NCI-H82 (cell line): Measurements from ENCODE around the gene MCRIP1.
"Not testable (repeated sequence)": the region's sequence is repeated elsewhere in the genome, so short reads cannot be mapped to it uniquely, and the experiment has no call there.

Experiments used
- DNase-seq: peaks from one replicate; lab custom pipeline; 2025; lab: John Stamatoyannopoulos, UW

Gene MCRIP1

DNA sequence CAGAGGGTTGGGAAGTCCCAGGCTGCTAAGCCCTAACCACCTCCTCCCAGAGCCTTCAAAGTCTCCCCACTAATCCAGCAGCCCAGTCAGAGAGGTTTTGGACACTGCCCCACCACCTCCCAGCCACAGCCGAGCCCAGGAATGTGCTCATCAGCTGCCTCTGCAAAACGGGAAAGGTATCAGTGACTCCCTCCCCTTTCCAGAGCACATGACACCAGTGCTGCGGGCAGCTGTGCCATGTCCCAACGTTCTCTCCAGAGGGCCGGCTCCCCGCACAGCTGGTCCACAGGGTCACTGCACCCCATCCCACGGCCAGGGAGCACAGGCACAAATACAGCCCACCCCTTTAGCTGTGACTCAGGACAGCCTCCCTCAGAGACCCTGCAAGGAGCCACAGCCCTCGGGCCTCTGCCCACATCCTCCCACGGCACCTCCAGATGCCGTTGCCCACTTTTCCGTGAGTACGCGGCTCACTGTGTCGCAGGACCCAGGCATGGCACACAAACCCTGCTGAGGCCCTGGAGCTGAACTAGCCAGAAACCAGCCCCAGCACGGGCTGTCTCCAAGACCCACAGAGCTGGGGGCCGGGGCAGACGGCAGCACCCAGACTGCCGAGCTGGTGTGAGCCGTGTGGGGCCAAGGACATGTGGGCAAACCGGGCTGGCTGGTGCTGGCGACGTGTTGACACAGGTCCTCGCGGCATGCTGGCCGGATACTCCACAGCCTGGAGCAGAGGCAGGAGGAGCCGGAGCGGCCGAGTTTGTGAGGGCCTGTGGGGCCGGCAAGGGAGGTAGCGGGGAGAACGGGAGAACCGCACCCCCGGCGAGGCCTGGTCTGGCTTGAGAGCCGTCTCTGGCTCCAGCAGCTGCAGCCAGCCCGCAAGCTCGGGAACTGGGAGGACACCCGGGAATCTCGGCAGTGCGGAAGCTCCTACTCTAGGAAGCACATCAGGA is 8.0 kb upstream of the MCRIP1 start:
- no peak for DNase-seq

DNA sequence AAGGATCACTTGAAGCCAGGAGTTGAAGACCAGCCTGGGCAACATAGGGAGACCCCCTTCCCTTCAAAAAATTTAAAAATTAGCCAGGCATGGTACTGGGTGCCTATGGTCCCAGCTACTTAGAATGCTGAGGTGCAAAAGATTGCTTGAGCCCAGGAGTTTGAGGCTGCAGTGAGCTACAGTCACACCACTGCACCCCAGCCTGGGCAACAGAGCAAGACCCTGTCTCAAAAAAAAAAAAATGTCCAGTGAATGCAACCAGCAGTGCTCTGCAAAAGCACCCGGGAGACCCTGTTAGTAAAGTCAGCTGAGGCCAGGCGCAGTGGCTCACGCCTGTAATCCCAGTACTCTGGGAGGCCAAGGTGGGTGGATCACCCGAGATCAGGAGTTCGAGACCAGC is 7.0 kb upstream of the MCRIP1 start:
- DNase-seq = not testable (repeated sequence)

- no peak for DNase-seq
Observed at GRCh38 chr17:81839301-81839700, 6.2 kb upstream of the MCRIP1 start.

GRCh38 chr17:81838753-81839255 is 5.7 kb upstream of the MCRIP1 start:
- no peak for DNase-seq

GRCh38 chr17:81837641-81838040 is 4.5 kb upstream of the MCRIP1 start:
- no peak for DNase-seq

GRCh38 chr17:81834831-81835267 is 1.8 kb upstream of the MCRIP1 start, which contains the start of gene PPP1R27:
PPP1R27 (minus strand) TSS chr17:81835050; CDS start chr17:81834953, 97 bp downstream.
- no peak for DNase-seq

DNA sequence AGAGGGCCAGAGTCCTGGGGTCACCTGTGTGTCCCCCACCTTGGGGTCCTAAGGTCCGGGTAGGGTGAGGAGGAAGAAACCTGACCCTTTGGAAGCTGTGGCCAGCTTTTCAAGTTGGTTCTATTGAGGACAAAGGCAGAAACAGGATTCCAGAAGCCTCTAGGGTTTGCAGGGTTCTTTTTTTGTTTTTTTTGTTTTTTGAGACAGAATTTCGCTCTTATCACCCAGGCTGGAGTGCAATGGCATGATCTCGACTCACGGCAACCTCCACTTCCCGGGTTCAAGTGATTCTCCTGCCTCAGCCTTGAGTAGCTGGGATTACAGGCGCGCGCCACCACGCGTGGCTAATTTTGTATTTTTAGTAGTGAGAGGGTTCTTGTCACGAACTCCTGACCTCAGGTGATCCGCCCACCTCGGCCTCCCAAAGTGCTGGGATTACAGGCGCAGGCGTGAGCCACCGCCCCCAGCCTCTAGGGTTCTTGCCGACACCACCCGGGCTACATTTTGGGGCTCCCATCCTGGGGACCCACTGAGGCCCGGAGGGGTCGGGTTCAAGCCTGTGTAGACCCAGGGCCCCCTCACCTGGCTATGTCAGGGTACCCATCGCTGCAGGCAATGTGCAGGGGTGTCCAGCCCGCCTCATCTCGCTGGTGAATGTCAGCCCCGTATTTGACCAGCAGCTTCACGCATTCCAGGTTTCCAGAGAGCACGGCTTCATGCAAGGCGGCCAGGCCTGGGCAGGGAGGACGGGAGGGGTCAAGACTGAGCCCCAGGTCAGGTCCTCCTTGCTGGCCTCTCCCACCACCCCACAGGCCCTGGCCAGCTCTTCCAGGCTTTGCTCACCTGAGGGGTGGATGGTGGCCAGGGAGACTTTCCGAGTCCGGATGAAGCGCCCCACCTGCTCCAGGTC is 1.1 kb upstream of the MCRIP1 start:
- DNase-seq = no peak

DNA sequence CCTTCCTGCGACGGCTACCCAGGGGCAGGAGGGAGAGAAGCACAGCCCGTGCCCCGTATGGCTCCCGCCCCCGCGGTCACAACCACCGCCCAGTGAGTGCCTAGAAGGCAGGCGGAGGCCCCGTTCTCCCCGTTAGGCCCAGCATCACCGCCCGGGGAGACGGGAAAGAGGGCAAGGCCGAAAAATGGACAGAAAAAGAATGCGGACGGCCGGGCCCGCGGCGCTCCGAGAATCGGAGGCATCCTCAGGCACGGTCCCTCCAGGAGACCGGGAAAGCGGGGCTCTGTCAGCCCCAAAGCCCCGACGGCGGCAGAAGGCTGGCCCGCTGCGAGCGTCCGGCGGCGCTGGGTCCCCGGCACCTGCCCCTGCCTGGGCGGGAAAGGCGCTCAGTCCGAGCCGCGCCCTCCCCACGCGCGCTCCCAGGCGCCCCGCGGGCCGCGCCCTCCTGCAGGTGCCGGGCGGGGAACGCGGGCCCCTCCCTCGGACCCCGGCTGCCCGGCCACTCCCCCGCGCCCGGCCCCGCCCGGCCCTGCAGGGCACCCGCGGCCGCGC is 407 bp downstream of the MCRIP1 start:
- DNase-seq = peak; percentile 62

- DNase-seq = peak; percentile 68
Observed at GRCh38 chr17:81831957-81832607, 1.0 kb downstream of the MCRIP1 start.

DNA sequence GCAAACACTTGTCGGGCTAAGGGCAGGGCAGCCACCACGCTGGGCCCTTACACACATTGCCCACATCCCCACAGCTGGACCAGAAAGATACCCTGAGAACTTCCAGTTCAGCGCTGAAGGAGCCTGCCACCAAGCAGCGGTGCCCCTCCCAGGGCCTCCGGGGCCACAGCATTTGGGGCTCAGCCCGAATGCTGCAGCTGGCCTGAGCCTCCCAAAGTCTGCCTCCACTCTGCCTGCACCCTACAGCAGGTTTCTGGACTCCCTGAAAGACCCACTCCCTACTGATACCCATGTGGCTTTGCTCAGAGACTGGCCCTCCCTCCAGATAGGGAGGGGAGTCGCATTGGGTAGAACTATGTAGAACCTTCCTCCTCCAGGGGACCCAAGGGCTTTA is 1.5 kb downstream of the MCRIP1 start:
- no peak for DNase-seq

- DNase-seq = no peak
Observed at GRCh38 chr17:81829858-81830257, 3.2 kb downstream of the MCRIP1 start.

DNA sequence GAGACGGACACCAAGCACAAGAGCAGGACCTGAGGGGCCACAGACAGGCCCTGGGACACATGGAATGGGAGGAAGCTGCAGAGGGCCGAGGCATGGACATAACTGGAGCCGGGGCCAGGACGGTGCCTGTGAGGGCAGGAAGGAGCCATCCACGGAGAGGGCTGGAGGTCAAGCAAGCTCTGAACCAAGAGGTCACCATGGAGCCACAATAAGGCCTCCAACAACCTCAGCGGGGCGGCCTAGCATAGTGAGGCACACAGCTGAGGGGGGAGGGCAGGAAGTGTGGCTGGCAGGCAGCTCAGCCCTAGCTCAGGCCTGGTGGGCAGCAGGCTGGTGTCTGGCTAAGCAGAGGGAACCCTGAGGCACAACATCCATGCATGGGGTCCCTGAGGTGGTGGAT is 4.4 kb downstream of the MCRIP1 start:
- no peak for DNase-seq

DNA sequence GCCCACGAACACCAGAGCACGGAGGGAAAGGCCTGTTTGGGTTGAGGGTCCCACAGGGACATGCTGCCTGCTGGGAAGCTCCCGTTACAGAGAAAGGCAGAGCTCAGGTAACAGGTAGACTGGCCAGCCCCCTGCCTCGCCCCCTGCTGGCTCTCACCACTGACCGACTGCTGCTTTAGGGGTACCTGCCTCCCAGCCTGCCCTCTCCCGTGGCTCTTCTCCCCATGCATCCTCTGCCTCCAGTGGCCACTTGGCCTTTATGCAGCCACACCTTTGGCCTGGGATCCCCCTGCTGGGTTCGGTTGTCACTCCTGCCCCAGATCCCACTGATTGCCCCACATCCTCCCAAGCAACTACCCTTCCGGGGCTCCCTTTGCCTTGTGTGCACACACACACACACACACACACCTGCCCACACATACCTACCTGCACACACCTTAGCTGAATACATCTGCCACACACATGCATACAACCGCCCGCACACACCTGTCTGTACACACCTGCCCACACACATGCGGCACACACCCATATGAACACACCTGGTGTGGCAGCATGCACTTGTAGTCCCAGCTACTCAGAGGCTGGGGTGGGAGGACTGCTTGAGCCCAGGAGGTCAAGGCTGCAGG is 7.1 kb downstream of the MCRIP1 start:
- no peak for DNase-seq

DNA sequence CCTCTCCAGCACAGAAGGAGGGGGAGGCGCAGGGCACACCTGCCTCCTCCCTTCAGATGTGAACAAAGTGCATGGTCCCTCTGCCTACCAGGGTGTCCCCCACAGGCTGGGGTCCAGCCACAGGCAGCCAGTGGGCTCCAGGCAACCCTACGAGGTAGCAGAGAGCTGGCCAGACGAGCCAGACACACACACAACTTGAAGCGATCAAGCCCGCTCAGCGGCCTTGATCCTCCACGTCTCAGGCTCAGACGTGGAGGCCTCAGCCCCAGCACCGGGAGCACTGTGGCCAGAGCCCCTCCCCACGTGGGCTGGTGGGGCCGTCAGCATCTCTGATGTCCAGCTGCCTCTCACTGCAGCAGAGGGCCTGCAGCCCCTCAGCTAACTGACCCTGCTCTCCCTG is 8.5 kb downstream of the MCRIP1 start:
- no peak for DNase-seq

GRCh38 chr17:81823820-81824550 is 9.1 kb downstream of the MCRIP1 start:
- no peak for DNase-seq

DNA sequence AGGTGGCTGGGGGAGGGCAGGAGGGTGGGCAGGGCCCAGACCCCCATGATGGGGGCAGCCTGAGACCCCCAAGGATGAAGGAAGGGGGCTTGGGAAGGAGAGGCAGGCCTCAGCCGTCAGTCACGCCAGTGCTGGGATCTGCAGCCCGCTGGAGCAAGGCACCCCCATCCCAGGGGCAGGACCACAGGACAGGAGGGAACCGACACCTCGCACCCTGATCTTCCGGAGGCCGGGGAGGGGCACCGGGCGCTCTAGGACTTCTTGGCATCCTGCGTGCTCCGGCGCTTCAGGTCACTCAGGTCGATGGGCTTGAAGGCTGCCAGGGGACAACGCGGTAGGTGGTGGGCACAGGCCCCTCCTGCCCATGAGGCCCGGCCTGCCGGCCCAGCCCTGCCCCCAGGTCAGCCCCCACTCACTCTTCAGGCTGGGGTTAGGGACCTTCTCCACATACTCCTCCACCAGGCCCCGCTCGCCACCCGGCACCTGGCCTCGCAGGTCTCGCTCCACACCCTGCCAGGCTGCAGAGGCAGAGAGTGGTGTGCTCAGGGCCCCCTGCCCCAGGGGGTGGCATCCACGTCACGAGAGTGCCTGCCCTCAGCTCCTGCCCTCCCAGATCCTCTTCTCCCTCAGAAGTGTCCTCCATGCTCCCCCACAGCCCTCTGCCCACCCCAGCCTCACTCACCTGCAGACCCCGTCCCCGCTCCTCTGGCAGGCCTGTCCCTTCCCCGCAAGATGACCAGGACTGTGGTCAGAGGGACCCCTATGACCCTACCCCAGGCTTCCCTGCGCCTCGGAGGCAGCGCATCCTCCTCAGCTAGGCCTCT is 9.9 kb downstream of the MCRIP1 start:
- no peak for DNase-seq

GRCh38 chr17:81822312-81822637 is 10.8 kb downstream of the MCRIP1 start:
- DNase-seq = no peak

DNA sequence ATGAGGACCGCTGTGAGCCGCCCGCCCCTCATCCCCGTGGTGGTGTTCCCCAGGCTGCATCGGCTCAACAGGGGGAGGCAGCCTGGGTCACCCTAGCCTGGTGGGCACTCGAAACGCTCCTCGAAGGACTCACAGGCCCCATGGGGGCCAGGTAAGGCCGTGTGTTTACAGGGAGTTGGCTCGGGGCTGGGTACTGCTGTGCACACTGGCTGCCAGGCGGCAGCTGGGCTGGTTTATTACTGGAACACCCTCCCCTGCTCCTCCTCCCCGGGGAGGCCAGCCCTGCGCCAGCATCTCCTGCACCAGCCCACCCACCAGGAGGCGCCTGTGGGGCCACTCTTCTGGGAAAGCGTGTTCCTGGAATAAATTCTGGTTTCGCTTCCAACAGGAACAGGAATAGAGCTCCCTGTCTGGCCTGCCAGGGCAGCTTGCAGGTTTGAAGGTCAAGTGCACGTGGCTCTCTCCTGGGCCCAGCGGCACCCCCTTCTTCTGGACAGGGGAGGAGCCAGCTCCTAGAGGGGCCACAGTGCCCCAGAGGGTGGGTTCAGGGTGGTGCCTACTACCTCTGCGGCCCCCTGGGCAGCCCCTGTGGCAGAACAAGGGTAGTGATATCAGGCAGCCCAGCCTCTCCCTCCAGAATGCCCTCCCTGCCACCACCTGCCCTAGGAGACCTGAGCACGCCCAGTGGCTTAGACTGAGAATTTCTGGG is 11.3 kb downstream of the MCRIP1 start:
- DNase-seq = peak; percentile 89

DNA sequence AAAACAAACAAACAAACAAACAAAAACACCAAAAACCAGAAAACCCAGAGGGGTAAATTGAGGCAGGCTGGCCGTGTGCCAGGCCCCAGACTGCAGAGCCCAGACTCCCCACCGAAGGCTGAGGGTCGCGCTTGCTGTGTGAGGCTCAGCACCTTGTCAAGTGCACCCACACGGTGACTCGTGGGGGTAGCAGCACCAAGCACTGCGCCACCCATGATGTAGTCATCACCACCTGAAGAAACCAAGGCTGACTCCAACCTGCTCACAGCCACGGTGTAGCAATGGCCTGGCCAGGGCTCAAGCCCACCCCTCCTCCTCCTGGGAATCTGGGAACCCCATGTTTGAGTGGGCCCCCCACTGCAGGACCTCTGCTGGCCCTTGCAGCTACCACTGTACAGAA is 11.9 kb downstream of the MCRIP1 start:
- DNase-seq = no peak
